Activated CD4-positive, CD25-positive, alpha-beta regulatory T cell (primary cell): ENCODE measurements around the gene THBS1.

Experiments
- DNase-seq, 4 experiments: peaks; one replicate each; lab custom pipeline; 2025; lab: John Stamatoyannopoulos, UW

The THBS1 gene

DNA sequence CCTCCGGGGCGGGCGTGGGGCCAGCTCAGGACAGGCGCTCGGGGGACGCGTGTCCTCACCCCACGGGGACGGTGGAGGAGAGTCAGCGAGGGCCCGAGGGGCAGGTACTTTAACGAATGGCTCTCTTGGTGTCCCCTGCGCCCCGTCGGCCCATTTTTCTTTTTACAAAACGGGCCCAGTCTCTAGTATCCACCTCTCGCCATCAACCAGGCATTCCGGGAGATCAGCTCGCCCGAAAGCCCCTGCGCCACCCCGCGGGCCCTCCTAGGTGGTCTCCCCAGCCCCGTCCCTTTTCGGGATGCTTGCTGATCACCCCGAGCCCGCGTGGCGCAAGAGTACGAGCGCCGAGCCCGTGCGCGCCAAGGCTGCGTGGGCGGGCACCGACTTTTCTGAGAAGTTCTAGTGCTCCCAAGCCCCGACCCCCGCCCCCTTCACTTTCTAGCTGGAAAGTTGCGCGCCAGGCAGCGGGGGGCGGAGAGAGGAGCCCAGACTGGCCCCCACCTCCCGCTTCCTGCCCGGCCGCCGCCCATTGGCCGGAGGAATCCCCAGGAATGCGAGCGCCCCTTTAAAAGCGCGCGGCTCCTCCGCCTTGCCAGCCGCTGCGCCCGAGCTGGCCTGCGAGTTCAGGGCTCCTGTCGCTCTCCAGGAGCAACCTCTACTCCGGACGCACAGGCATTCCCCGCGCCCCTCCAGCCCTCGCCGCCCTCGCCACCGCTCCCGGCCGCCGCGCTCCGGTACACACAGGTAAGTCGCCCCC lies at the start of gene THBS1:
THBS1 (plus strand) TSS at position 595 of the 757 bp plus-strand sequence. CDS start 779 bp downstream, outside the sequence.
- no peak for DNase-seq

DNA sequence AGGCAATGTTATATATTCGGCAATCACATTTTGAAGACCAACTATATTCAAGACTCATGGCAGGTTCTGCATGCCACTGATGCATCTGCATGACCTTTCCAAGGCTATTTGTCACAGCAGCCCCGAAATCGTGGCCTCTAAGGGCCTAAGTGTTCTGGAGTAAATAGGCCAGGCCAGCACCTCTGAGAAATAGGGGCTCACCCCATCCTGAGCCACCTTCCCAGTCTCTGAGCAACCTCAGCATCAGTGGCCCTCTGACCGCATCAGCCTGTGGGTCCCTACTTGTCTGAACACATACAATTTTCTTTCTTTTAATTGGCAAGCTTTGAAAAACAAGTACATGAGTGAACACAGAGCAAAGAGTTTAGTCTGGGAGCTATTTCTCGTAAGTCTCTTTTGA lies 45.9 kb upstream of the THBS1 start:
- DNase-seq: no peak

DNA sequence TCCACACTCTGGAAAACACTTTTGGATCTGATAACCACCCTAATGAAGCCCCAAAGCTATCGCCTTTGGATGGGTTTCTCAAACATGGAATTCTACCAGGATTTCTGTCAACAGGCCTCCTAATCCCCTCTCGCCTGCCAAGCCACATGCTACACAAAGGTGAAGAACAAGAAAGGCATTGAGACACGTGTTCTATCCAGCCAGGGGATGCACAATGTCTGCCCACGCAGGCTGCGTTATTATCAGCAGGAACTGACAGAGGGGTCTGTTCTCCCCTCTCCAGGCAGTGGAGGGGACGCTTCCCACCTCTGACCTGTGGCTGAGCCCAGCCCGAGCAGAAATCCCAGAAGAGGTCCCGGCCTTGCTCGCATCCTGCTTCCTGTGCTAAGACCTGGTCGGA lies 45.4 kb upstream of the THBS1 start:
- DNase-seq: no peak

DNA sequence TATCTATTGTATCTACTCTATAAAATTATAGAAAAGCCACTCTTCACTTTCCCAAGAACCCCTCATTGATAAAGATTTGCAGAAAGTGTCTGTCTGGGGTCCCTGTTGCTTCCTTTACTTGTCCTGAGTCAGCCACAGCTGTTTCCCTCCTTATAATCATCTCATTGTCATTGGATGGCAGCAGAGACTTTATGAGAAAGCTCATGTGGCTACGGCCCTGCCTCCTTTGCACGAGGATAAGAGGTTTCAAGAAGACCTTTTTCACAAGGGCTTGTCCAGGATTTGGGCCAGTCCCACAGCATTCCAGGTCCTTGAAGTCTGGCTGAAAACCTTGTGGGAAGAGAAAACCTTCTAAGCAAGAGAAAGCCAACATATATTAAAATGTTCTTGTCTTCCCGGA lies 41.9 kb upstream of the THBS1 start:
- no peak for DNase-seq

DNA sequence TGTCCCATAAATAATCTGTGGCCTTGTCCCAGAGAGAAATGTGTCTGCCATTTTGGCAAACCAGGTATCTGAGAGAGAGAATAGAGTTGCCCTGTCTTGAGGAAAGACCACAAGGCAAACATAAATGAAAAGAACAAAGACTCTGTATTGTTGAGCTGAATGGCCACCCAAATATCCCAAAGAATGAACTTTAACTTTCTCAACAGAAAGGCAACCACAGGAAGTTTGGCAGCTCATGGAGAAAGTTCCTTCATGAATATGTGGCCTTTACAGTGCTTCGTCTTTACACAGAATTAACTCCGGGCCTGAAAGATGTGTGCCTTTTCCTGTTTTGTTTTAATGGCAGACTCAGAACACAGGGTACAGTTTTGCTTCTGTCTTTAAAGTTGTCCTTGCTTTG lies 41.4 kb upstream of the THBS1 start:
- DNase-seq: no peak

DNA sequence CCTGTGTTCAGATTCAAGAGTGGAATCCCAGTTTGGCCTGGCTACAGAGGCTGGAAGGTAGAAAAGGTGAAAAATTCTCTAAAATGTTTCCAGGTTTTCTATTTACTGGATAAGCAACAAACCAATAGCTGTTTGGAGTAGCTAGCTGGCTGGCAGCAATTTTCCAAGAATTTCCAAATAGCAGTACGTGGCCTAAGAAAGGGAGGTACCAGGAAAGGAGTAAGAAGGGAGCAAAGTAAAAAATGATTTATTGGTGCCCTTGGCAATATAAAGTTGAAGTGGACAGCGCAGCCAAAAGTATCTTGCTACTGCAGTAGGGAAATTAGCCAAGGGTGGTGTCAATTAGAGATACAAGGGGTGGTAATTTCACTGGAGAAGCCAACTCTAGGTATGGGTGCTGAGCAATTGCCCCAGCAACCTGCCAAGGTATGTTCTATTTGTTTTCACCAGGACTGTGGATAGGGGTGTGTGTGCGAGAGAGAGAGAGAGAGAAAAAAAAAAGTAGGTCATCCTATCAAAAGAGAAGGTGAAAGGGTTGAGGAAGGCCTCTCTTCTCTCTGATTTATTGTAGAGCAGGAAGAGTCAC lies 40.8 kb upstream of the THBS1 start:
- DNase-seq: no peak

DNA sequence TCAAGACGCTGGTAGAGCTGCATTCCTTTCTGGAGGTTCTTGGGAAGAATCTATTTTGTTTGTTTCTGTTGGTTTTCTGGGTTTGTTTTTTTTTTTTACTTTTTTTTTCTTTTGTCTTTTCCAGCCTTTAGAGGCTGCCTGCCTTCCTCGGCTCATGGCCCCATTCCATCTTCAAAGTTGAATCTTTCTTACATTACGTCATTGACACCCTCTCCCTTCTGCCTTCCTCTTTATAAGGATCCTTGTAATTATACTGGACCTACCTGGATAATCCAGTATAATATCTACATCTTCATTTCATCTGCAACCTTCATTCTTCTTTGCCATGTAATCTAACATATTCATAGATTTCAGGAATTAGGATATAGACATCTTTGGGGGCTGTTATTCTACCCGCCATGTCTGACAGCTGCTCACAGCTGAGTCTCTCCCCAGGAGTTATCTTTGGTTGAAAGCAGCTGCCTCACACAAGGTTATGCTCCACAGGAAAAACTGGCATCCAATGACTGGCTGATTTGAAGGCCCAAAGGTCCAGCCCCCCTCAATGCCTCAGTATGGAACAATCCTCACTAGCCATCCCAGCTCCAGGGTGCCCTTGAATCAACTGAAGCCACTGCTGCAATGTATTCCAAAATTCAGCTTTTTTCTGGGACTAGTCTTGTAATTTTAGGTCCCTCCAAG lies 38.4 kb upstream of the THBS1 start:
- DNase-seq: no peak

DNA sequence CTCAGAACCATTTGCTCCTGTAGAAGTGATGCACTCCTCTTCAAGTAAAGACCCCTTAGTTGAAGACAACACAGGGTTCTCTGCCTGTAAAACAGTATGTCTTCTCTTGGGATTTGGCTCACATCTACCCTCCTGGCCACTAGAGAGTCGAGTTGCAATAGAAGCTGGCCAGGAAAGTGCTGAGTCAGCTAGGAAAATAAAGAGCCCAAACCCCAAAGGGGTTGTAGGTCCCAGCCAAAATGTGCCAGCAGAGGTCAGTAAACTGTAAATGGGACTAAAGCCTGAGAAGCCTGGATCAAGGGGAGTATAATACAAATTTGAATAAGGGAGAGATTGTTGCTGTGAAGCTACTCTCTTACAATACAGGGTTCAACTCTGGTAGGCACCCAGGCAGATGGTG lies 37.2 kb upstream of the THBS1 start:
- DNase-seq: no peak

DNA sequence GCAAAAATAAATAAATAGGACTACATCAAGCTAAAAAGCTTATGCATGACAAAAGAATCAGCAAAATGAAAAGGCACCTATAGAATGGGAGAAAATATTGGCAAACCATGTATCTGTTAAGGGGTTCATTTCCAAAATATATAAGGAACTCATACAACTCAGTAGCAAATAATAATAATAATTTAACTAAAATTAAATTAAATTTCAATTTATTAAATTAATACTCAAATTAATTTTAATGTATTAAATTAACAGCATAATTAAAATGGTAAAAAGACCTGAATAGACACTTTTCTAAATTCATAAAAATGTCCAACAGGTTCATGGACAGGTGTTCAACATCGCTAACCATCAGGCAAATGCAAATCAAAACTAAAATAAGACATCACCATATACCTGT lies 34.0 kb upstream of the THBS1 start:
- no peak for DNase-seq

DNA sequence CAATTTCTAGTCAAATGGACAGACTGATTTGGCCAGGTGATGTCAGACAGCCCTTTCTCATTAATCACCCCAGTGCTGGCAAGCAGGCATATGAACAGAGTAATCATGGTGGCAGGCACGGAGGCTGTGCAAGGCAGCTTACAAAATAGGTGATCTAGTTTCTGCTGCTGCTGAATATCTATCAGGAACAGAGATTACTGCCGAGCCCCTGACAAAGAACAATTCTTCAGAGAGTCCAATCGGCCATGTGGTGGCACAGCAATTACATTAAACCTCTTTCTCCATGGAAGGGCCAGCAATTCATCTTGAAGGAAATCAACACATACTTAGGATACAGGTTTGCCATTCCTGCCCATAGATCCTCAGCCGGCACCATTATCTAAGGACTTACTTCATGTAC lies 32.3 kb upstream of the THBS1 start:
- DNase-seq: no peak

DNA sequence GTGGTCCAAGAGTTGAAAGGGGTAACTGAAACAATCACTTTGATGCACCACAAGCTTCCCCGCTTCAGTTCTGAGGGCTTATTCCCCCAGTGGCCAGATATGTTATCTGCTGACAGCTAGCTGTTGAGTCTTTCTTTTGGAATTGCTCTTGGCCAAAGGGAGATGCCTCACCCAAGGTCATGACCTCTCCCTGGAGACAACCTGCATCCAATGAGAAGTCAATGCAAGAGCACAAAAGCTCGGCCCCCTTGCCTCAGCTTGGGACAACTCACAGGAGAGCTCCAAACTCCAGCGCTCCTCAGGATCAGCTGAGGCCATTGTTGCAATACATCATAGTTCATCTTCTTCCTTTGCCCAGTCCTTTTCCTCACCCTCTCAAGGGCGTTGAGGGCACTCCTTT lies 31.0 kb upstream of the THBS1 start:
- DNase-seq: no peak

DNA sequence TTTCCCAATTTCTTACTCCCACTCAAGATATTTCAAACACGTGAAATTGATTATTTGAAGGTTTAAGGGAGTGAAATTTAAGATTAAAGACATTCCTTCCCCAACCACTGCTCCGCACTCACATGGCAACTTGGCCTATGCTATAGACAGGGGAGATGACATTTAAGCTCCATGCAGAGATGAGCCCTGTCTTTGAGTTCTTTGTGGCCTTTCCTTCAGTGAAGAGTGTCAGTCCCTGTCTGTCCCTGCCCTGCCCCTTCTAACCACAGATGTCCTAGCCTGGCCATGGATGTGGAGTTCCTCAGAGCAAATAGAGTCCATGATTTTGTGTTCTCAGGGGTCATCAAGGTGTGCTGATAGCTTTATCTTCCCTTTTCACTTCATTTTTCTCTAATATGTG lies 29.4 kb upstream of the THBS1 start:
- no peak for DNase-seq

DNA sequence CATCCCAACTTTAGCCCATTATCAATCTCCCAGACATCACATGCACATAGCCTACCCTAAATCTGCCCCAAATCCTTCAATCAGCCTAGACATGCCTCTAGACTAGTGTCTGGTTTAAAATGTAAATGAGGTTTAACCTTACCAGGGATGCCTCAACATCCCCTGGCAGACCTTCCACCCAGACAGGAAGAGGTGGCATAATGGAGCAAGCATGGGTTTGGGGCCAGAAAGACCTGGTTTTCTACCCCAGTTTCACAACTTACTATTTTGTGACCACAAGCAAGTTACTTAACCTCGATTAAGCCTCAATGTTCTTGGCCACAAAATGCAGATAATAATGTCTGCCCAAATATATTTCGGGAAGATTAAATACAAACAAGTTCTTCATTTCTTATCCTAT lies 28.3 kb upstream of the THBS1 start:
- no peak for DNase-seq

DNA sequence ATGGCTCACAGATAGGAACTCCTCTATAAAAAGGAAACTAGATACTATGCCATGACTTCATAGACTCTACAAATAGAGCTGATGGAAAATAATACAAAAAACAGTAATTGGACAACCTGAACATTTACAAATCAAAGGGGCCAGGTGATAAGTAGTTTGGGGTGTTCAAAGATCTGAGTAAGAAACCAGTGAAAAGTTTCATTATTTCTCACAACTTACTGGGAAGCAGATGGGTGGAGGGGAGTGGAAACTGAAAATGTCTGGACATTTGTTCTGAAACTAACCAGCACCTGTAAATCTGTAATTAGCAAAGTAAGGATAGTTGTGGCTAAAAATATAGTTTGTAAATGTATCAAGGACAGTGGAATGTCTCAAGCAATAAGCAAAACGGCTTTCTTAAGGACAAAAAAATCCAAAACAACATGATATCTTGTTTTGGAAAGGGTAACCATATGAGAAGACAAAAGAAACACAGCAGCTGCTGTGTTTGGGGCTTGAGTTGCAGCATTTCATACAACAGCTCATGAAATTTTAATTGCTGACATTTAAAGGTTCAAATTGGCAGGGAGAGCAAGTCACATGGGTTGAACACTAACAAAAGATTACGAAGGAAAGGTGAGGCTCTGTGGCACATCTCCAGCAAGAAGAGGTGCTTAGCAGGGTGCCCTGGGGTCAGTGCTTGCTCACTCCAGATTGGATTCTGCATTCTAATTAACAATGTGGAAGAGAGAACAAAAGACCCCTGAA lies 26.8 kb upstream of the THBS1 start:
- no peak for DNase-seq

DNA sequence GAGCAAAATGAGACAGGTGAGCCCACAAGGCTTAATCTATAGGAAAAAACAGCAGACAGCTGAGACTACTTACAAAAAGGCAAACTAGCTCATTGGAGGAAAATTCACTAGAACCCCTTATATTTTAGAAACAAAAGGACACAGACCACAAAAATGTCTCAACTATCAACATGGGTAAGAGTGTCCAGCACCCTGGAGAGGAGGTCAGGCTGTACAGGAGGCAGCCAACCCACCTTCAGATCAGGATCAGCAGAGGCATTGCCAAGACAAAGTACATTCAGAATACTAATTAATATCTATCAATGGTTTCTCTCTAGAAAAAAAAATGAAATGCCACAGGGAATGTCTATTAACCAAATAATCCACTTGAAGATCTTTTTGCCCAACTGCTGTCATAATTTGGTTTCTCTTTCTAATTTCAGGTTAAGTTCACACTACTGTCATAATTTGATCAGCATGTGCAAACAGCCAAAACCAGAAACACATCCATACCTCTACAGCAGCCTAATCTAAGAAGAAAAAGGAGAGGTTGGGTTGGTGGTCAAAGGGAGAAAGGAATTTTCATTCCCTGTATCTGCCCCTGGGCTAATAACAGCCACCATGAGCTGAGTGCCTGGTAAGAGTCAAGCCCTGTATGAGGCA lies 26.0 kb upstream of the THBS1 start:
- DNase-seq: no peak

DNA sequence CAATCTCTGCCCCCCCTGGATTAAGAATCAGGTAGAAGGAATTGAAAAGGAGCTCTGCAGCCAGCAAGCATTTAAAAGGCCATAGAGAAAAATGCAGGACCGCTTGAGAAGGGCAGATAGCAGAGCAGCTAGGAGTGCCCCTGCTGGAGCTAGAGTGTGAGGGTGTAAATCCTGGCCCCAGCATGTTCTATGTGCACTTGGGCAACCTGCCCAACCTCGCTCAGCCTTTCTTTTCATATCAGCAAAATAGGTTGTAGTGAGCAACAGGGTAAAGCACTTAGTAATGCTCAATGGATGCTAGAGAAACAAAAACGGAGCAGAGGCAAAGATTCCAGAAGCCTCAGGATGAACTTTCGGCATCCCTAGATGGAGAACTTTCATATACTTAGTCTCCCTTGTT lies 25.0 kb upstream of the THBS1 start:
- no peak for DNase-seq

DNA sequence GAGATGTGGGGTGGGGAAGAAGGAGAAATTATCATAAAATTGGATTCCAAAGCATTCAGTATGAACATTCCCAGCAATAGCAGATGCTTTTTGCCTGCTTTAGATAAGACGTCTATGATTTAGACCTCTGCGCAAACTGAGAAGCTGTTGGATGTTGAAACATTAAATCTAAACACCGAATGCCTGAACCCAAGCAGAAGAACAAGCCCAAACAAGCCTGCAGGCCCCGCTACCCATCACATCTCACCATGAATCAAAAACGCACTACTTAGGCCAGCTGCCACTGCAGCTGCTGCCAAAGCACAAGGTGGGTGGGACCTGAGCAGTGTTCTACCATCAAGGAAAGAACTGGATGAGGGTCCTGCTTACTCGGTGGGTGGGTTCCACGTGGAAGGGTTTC lies 24.4 kb upstream of the THBS1 start:
- no peak for DNase-seq

DNA sequence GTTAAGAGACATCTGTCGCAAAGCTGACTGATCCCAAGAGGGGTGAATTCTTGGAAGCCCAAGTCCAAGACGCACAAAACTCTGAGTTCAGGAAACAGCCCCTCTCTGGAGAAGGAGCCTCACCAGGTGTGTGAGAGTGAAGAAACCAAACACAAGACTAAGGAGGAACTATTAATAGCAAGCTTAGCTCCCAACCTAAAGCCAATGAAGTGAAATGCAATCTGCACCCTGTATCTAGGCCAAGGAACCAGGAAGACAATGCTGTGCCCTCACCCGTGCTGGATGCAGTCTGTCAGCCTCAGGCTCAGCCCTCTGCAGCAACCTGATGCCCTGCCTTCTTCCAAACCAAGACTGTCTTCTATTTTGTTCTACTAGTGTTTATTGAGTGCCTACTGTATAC lies 22.5 kb upstream of the THBS1 start:
- DNase-seq: no peak

DNA sequence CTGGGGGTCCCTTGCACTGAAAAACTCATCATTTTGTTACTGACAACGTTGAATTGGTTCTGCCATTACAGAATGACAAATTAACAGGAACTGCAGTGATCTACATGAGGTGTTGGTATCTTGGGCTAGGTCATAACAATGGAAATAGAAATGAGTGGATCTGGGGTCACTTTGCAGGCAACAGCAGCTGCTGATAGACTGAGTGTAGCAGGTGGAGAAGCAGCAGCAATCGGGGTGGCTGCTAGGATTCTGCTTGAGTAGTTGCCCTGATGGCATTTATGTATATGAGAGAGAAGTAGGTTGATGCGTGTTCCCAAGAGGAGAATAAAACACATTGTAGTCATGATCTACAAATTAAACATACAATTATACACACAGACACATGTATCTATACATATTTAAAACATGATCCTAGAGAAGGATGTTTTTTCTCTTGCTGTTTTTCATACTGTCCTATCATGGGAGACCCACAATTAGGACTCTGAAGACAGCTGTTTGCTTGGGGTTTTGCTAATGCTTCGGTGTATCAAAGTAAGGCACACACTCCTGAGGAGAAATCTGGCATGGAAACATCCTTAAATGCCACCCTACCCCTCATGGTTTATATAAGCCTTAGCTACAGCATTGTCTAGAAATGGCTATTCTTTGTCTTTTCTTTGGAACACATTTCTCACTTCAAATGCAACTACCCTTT lies 15.8 kb upstream of the THBS1 start:
- no peak for DNase-seq

DNA sequence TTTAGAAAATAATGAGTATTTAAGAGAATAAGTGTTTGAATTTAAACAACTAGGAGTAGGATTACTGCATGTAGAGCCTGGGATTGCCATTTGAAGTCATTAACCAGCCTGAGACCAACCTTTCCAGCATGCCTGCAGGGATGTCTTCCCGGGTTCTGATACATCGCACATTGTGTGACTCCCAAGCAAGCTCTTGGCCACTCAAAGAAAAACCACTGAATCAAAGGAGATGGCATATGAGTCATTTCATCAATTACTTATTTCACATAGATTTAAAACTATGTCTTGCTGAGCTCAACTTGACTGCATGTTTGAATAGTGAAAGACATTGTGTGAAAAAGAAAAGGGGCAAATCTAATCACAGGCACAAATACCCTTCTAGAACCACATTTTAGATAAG lies 15.0 kb upstream of the THBS1 start:
- no peak for DNase-seq

DNA sequence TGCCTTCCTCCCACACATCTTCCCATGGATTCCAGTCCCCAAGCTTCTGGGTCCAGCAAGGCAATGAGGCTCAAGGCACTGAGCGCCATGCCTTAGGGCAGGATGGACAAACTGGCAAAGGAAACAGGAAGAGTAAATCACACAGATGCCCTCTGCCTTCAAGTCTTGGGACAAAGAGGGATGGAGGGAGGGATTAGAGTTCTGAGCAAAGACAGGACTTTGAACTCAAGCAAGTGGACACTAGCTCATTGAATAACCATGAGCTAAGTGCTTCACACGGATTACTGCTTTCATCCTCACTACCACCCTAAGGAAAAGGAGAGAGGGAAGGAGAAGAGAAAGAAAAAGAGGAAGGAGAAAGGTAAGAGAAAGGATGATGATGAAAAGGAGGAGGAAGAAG lies 7.6 kb upstream of the THBS1 start:
- DNase-seq: no peak

DNA sequence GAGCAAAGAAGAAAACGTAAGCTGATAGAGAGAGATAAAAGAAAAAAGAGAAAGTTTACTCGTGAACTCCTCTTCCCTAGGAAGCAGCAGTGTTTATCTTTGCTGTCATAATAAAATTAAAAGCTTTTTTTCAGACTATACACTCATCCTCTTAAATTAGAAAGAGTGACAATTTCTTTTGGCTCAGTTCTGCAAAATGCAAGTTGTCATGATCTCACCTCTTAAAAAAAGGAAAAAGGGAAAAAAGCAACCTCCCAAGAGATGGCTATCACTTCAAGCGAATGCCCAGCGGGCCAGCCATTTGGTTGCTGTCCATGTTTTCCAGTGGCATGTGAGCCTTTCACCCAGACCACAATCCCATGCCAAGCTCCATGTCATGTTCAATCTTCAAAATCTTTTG lies 7.0 kb upstream of the THBS1 start:
- no peak for DNase-seq
